Pancreas (tissue), 10 donors: ENCODE results near the gene DSC2. TPM values are rescaled to one million over a fixed set of nuclear protein-coding genes. Genes with fewer than 3 reads are reported as not detected.

Experiments
- ATAC-seq, 4 donors: fragments of 200-7000 bp; cut with Tn5 transposase; one replicate each; pipeline versions ENCODE4 v1.8.0 to v1.9.1; 2020; ENCODE audit warnings: mild to moderate bottlenecking in 4 of 4, moderate library complexity in 4 of 4
- DNase-seq, 6 donors: peaks; one replicate each; pipeline ENCODE4 v3.0.0-alpha.2; 2020
- FAIRE-seq: peaks from 2 replicates; lab custom pipeline; 2012; peaks lifted over from hg19 to GRCh38; lab: Jason Lieb, UNC
- H3K27ac ChIP-seq, 4 donors: fragments of 200-600 bp; sonication (generic); 1 replicate in 3 of 4; 2 replicates in 1 of 4; pipeline versions ENCODE4 v1.5.0 to v1.8.0; 2020
- H3K27me3 ChIP-seq, 4 donors: fragments of 200-600 bp; one replicate each; pipeline ENCODE4 v1.8.0; 2021
- H3K36me3 ChIP-seq, 3 donors: fragments of 200-600 bp; sonication (generic) in 1 of 3; one replicate each; pipeline versions ENCODE4 v1.5.0 to v1.8.0; 2020 to 2021
- H3K4me1 ChIP-seq, 3 donors: fragments of 200-600 bp; one replicate each; pipeline ENCODE4 v1.8.0; 2021
- H3K4me3 ChIP-seq, 4 donors: fragments of 200-600 bp; sonication (generic) in 2 of 4; one replicate each; pipeline versions ENCODE4 v1.5.0 to v1.8.0; 2020 to 2021
- H3K9me3 ChIP-seq, 4 donors: fragments of 200-600 bp; one replicate each; pipeline ENCODE4 v1.8.0; 2021
- WGBS, 2 donors: extraction: QIAGEN DNeasy Blood & Tissue Kit; methylation state at CpG; one replicate each; pipeline ENCODE4 v1.1.7; 2013; 5-methylcytosine and 5-hydroxymethylcytosine counted together
- intact Hi-C, 3 donors: fragments of 100-400 bp; cut with DNase I; formaldehyde crosslinking; loops; one replicate each; pipeline versions ENCODE4 v1.11.1 to v1.14.2; 2022
- polyA plus RNA-seq, 2 donors: library from polyadenylated mRNA; stranded (reverse); fragments of 200-250 nt; gene quantifications; one replicate each; pipeline ENCODE4 v1.2.3, GENCODE V29; 2013
- total RNA-seq, 6 donors: library from RNA; stranded (reverse); fragmentation: NEBNext Ultra II Directional in 4 of 6; extraction: Animal tissue kit (Norgen Biotek cat#: 25700) in 4 of 6; gene quantifications; one replicate each; pipeline versions ENCODE4 v1.2.1 to v1.2.4, GENCODE V29; 2021 to 2023
- TF ChIP-seq, protein P1 (sequence below), 4 donors: fragments of 200-600 bp; sonication (generic) in 3 of 4; IDR thresholded peaks; one replicate each; pipeline versions ENCODE4 v1.5.0 to v1.8.0; 2021; ENCODE audit warnings: antibody characterized with exemption in 4 of 4
- donor health status: healthy with polysubstance abuse.
- donor health status: DM: no; HTN: no; CAD: no; lungs with moderate emphysema.
- donor health status: DM: no; HTN: no; CAD: no.
- donor health status: control.
- donor health status: control.
- donor health status: Bipolar disorder and iron deficiency.
- donor health status: DM: yes; HTN: yes; CAD: no.
- donor health status: DM: no; HTN: no; CAD: no.
- donor health status: DM: no; HTN: no; CAD: no.
- donor health status: DM: yes; HTN: yes; CAD: no.

Gene DSC2
- total RNA-seq (10 to 100 TPM in 4 of 6 donors, 1 to 10 TPM in 2; 8.8 to 30.3 (median 11.9) TPM), polyA plus RNA-seq (1 to 10 TPM; 2.7 to 5.9 TPM)

DNA sequence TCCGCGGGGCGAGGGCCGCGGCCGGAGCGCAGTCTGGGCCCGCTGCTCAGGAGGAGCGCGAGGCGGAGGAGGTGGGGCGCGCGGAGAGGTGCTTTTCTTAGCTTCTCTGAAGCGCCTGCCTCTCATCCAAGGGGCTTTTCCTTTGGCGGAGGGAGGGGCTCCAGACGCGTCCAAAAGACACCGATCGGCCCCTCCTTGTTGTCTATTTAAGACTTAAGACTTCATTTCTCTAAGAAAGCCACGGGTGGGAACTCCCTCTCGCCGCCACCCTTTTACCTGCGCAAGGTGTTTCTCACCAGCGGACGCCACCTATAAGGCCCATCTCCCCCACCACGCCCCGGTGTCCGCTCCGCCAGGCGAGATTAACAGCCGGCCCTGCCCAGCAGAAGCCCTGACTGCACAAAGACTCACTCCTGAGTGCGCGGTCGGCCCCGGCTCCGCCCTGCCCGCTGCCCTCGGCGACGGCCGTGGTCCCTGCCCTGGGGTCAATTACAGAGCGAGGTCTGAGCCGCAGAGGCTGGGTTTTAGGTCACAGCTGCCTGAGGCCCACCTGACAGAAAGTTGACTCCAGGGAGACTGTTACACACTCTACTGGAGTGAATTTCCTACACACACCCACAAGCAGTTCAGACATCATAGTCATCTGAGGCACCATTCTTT lies at the start of gene DSC2:
Gene DSC2 (minus strand): TSS at position 397 of the 660 bp plus-strand sequence. CDS start 450 bp downstream, outside the sequence.
- Histone ChIP-seq H3K27ac (peak within 1 kb of the TSS; percentile 81 to 99 (median 97)), H3K4me3 (peak within 1 kb of the TSS; percentile 53 to 79 (median 64)), H3K9me3 (no peaks in the 10 kb centered on the region), H3K4me1 (peaks cover 0 to 18% (median 7%) of the 10 kb centered on the region in 3 donors), H3K27me3 (no peaks in the 10 kb centered on the region), H3K36me3 (no peaks in the 10 kb centered on the region)
- ATAC-seq (peak; percentile 62 to 74 (median 66)), FAIRE-seq (no peak), DNase-seq (peak; percentile 63 to 84 (median 70))
- TF ChIP-seq, protein P1, sequence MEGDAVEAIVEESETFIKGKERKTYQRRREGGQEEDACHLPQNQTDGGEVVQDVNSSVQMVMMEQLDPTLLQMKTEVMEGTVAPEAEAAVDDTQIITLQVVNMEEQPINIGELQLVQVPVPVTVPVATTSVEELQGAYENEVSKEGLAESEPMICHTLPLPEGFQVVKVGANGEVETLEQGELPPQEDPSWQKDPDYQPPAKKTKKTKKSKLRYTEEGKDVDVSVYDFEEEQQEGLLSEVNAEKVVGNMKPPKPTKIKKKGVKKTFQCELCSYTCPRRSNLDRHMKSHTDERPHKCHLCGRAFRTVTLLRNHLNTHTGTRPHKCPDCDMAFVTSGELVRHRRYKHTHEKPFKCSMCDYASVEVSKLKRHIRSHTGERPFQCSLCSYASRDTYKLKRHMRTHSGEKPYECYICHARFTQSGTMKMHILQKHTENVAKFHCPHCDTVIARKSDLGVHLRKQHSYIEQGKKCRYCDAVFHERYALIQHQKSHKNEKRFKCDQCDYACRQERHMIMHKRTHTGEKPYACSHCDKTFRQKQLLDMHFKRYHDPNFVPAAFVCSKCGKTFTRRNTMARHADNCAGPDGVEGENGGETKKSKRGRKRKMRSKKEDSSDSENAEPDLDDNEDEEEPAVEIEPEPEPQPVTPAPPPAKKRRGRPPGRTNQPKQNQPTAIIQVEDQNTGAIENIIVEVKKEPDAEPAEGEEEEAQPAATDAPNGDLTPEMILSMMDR (IDR thresholded peaks at IDR 0.05), result no peak
- 1 to 3% methylated on average over 44 of the region's 44 CpGs for WGBS, 2 donors
- intact Hi-C loops, result no loop called here

DNA sequence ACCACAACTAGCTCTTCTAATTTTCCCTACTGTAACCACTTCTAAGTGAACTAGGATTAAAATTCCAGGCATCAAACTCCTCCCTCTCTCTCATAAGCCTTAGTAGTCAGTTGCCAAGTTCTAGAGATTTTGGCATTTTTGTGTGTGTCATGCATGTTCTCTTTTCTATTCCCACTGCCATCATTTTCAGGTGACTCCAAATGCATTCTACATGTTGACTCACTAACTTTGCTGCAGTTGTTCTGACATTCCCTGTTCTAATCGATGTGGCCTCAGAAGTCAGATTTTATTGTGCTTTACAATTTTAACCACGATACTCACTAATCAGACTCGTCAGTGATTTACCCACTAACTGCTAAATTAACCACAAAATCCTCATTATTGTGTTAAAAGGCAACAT lies 47.1 kb upstream of the DSC2 start:
- Histone ChIP-seq H3K36me3 (no peaks in the 10 kb centered on the region), H3K9me3 (no peaks in the 10 kb centered on the region), H3K4me1 (no peaks in the 10 kb centered on the region), H3K27me3 (no peaks in the 10 kb centered on the region), H3K4me3 (no peak overlapping the region), H3K27ac (no peak overlapping the region)
- intact Hi-C loops, result no loop called here
- TF ChIP-seq, protein P1 (IDR thresholded peaks at IDR 0.05), result no peak
- DNase-seq, result no peak
- no peak for ATAC-seq
- no peak for FAIRE-seq
- WGBS, 2 donors, result 55 to 76% methylated on average over 3 of the region's 3 CpGs

DNA sequence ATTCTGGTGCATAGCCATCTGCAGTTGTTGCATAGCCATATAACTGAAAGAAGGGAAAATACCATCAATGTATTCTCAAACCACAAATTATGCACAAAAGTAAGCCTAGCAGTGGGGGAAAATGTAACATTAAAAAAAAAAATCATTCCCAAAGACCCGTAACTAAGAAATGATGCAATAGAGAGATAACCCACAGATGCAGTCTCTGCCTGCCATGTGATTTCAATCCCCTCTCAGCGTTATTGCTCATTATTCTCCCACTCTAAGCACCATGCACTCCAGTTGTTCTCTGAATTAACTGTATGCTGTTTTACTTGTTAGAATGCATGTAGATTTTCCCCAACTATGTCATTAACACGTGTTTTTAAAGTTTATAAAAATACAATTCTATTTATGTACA lies 46.4 kb upstream of the DSC2 start:
- ATAC-seq, result no peak
- Histone ChIP-seq H3K27me3 (no peaks in the 10 kb centered on the region), H3K4me3 (no peak overlapping the region), H3K27ac (no peak overlapping the region), H3K9me3 (no peaks in the 10 kb centered on the region), H3K4me1 (no peaks in the 10 kb centered on the region), H3K36me3 (no peaks in the 10 kb centered on the region)
- WGBS, 2 donors, result 54 to 56% methylated on average over 3 of the region's 3 CpGs
- no peak for FAIRE-seq
- TF ChIP-seq, protein P1 (IDR thresholded peaks at IDR 0.05), result no peak
- DNase-seq, result no peak
- intact Hi-C loops, result no loop called here

DNA sequence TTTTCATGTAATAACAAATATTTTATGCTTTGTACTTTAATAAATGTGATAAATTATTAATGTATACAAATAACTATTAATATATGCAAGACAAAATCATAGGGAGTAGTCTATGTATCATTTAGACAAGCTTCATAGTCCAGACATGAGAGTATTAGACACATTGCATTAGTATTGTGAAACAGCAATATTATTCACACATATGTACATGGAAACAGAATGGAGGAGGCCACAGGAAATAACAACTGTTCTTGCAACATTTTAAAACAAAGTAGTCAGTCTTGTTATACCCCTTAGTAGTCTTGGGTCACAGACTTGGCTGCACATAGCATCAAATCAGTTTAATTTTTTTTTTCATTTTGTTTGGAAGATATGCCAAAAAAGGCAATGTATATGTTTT lies 44.6 kb upstream of the DSC2 start:
- Histone ChIP-seq H3K4me3 (no peak overlapping the region), H3K9me3 (no peaks in the 10 kb centered on the region), H3K27me3 (no peaks in the 10 kb centered on the region), H3K27ac (no peak overlapping the region), H3K36me3 (no peaks in the 10 kb centered on the region), H3K4me1 (no peaks in the 10 kb centered on the region)
- intact Hi-C loops, result no loop called here
- no peak for FAIRE-seq
- TF ChIP-seq, protein P1 (IDR thresholded peaks at IDR 0.05), result no peak
- no peak for ATAC-seq
- no peak for DNase-seq

DNA sequence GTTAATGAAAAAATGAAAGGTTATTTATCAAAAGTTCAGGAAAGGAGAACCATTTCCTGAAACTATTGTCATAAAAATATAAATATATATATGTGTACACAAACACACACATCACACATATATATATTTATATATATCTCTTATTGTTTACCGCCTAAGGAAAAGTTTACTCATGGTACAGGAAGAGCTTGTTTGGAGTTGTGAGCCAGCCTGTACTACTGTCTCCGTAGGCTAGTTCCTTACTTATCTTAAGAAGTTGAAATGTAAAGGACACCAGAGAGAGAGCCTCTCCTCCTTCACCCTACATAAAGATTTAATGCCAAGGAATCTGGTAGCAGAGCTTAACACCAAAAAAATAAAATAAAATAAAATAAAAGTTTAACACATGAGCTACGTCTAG lies 40.8 kb upstream of the DSC2 start:
- WGBS, 2 donors, result 88 to 95% methylated on average over 3 of the region's 3 CpGs
- no peaks in the 10 kb centered on the region for H3K36me3 ChIP-seq

More for the DNA sequence above, 40.8 kb upstream of the DSC2 start:
- Histone ChIP-seq H3K27me3 (no peaks in the 10 kb centered on the region), H3K4me1 (no peaks in the 10 kb centered on the region), H3K9me3 (no peaks in the 10 kb centered on the region), H3K27ac (no peak overlapping the region), H3K4me3 (no peak overlapping the region)
- ATAC-seq (no peak), FAIRE-seq (no peak), DNase-seq (no peak)
- intact Hi-C loops, result no loop called here
- TF ChIP-seq, protein P1 (IDR thresholded peaks at IDR 0.05), result no peak
